Measurements from ENCODE around the gene CALD1. TPM values are rescaled to one million over a fixed set of nuclear protein-coding genes. Genes with fewer than 3 reads are reported as not detected.

CALD1 gene
- total RNA-seq, 6 experiments from 2014 or later = 1,066 to 1,726 (median 1,102) TPM

DNA sequence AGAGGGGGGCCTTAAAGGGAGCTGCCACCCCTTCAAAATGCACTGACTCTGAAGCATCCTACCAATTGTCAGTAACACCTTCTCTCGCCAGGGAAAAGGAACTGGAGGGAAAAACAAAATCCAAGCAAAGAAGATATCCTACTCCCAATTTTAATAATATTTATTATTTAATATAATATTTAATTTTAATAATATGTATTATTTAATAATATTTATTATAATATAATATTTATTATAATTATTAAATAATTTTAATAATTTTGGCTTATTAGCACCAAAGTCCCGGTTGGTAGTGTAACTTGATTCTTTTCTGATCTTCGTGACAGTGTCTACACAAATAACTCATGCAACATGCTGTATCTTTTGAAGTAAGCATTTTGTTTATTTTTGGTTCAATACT lies 148.3 kb downstream of the CALD1 start:
- peaks cover 83% of the 10 kb centered on the region for H3K36me3 Mint-ChIP-seq (ENCODE audit: low read depth)
- H3K4me1 Mint-ChIP-seq (ENCODE audit: low read depth) = peaks cover 99% of the 10 kb centered on the region
- peaks cover 31% of the 10 kb centered on the region for H3K9me3 Mint-ChIP-seq
- peaks cover 66% of the 10 kb centered on the region for H3K27me3 Mint-ChIP-seq (ENCODE audit: insufficient read depth)
- TF ChIP-seq, protein P1, sequence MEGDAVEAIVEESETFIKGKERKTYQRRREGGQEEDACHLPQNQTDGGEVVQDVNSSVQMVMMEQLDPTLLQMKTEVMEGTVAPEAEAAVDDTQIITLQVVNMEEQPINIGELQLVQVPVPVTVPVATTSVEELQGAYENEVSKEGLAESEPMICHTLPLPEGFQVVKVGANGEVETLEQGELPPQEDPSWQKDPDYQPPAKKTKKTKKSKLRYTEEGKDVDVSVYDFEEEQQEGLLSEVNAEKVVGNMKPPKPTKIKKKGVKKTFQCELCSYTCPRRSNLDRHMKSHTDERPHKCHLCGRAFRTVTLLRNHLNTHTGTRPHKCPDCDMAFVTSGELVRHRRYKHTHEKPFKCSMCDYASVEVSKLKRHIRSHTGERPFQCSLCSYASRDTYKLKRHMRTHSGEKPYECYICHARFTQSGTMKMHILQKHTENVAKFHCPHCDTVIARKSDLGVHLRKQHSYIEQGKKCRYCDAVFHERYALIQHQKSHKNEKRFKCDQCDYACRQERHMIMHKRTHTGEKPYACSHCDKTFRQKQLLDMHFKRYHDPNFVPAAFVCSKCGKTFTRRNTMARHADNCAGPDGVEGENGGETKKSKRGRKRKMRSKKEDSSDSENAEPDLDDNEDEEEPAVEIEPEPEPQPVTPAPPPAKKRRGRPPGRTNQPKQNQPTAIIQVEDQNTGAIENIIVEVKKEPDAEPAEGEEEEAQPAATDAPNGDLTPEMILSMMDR (IDR thresholded peaks at IDR 0.05) = no peak
- H3K27ac Mint-ChIP-seq = peak overlapping the region; percentile 73
- H3K4me3 Mint-ChIP-seq = peak overlapping the region; percentile 49; the same call in 1 of the 2 replicates
- DNase-seq = no peak

DNA sequence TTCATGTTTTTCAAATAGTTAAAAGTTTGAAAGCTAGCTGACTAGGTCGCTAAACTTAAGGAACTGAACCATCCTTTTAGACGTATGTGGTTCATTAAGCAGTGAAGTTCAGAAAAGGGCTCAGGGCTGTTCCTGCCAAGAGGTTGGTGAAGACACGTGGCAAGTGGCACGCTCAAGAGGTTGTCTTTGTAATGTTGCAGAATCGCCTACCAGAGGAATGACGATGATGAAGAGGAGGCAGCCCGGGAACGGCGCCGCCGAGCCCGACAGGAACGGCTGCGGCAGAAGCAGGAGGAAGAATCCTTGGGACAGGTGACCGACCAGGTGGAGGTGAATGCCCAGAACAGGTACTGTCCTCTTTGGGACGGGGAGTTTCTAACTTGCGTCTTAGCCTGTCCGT lies 149.1 kb downstream of the CALD1 start:
- TF ChIP-seq, protein P1 (IDR thresholded peaks at IDR 0.05) = no peak
- H3K27ac Mint-ChIP-seq = peak overlapping the region; percentile 54
- peaks cover 86% of the 10 kb centered on the region for H3K36me3 Mint-ChIP-seq (ENCODE audit: low read depth)
- H3K27me3 Mint-ChIP-seq (ENCODE audit: insufficient read depth) = peaks cover 68% of the 10 kb centered on the region
- DNase-seq = no peak
- H3K9me3 Mint-ChIP-seq = peaks cover 39% of the 10 kb centered on the region
- peaks cover 99% of the 10 kb centered on the region for H3K4me1 Mint-ChIP-seq (ENCODE audit: low read depth)
- peak overlapping the region; percentile 68 for H3K4me3 Mint-ChIP-seq

DNA sequence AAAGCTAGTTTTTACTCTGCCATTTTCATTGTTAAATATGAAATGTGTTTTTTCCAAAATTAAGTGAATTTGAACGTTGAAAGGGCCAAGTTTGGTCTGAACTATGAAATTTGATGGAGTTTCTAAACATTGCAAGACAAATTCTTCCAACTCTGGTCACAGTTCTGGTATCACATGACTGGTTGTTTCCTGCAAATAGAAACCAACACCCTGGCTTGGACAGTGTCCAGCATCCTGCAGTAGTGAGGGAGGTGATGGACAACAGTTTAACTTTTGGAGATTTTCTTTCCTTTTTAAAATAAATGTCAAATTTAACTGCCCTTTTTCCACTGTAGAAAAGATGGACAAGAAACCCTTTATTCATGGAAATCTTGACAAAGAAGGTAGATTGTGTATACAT lies 152.1 kb downstream of the CALD1 start:
- TF ChIP-seq, protein P1 (IDR thresholded peaks at IDR 0.05) = no peak
- Mint-ChIP-seq H3K4me3 (peak overlapping the region; percentile 41; the same call in 1 of the 2 replicates), H3K27ac (peak overlapping the region; percentile 70), H3K4me1 (ENCODE audit: low read depth) (peaks cover 99% of the 10 kb centered on the region), H3K9me3 (peaks cover 35% of the 10 kb centered on the region), H3K27me3 (ENCODE audit: insufficient read depth) (peaks cover 78% of the 10 kb centered on the region), H3K36me3 (ENCODE audit: low read depth) (peaks cover 90% of the 10 kb centered on the region)
- no peak for DNase-seq

DNA sequence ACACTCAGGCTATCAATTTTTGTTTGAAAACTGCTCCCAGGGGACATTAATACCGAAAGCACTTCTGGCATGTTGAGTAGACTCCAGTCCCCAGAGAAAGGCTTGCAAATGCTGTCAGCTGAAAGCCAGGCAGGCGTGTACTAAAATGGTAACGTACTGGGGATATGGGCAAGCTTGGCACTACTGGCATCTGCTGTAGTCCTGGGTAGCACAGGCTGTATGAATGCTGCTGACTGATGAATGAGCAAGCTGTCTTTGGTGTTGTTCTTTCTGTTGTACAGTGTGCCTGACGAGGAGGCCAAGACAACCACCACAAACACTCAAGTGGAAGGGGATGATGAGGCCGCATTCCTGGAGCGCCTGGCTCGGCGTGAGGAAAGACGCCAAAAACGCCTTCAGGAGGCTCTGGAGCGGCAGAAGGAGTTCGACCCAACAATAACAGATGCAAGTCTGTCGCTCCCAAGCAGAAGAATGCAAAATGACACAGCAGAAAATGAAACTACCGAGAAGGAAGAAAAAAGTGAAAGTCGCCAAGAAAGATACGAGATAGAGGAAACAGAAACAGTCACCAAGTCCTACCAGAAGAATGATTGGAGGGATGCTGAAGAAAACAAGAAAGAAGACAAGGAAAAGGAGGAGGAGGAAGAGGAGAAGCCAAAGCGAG lies 153.4 kb downstream of the CALD1 start:
- peaks cover 87% of the 10 kb centered on the region for H3K27me3 Mint-ChIP-seq (ENCODE audit: insufficient read depth)
- peak overlapping the region; percentile 70 for H3K27ac Mint-ChIP-seq
- H3K36me3 Mint-ChIP-seq (ENCODE audit: low read depth) = peaks cover 96% of the 10 kb centered on the region
- TF ChIP-seq, protein P1 (IDR thresholded peaks at IDR 0.05) = no peak
- peaks cover 40% of the 10 kb centered on the region for H3K9me3 Mint-ChIP-seq
- H3K4me3 Mint-ChIP-seq = peak overlapping the region; percentile 41
- no peak for DNase-seq
- H3K4me1 Mint-ChIP-seq (ENCODE audit: low read depth) = peaks cover 99% of the 10 kb centered on the region

DNA sequence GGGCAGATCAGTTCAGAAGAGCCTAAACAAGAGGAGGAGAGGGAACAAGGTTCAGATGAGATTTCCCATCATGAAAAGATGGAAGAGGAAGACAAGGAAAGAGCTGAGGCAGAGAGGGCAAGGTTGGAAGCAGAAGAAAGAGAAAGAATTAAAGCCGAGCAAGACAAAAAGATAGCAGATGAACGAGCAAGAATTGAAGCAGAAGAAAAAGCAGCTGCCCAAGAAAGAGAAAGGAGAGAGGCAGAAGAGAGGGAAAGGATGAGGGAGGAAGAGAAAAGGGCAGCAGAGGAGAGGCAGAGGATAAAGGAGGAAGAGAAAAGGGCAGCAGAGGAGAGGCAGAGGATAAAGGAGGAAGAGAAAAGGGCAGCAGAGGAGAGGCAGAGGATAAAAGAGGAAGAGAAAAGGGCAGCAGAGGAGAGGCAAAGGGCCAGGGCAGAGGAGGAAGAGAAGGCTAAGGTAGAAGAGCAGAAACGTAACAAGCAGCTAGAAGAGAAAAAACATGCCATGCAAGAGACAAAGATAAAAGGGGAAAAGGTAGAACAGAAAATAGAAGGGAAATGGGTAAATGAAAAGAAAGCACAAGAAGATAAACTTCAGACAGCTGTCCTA lies 154.1 kb downstream of the CALD1 start:
- TF ChIP-seq, protein P1 (IDR thresholded peaks at IDR 0.05) = no peak
- peaks cover 100% of the 10 kb centered on the region for H3K36me3 Mint-ChIP-seq (ENCODE audit: low read depth)
- H3K4me1 Mint-ChIP-seq (ENCODE audit: low read depth) = peaks cover 100% of the 10 kb centered on the region
- peak overlapping the region; percentile 70 for H3K27ac Mint-ChIP-seq
- peaks cover 45% of the 10 kb centered on the region for H3K9me3 Mint-ChIP-seq
- DNase-seq = no peak
- H3K4me3 Mint-ChIP-seq = peak overlapping the region; percentile 41
- H3K27me3 Mint-ChIP-seq (ENCODE audit: insufficient read depth) = peaks cover 87% of the 10 kb centered on the region
